Measurements from ENCODE around the gene SERPINE1.

Gene SERPINE1

GRCh38 chr7:101099969-101100781 lies 26.7 kb upstream of the SERPINE1 start (continued):
- TF ChIP-seq ZNF785 (tag by site-specific recombination; IDR thresholded peaks at IDR 0.05), result no peak
- peak; percentile 52; the same call in 1 of the 2 replicates for TF ChIP-seq ZNF394 (tag by site-specific recombination; IDR thresholded peaks at IDR 0.05; ENCODE audit: borderline replicate concordance)
- TF ChIP-seq ZNF19 (tag by site-specific recombination; IDR thresholded peaks at IDR 0.05; ENCODE audit: low read depth), result no peak
- no peak for TF ChIP-seq ZNF626 (tag by site-specific recombination; IDR thresholded peaks at IDR 0.05)
- TF ChIP-seq GLI4 (tag by site-specific recombination; IDR thresholded peaks at IDR 0.05), result no peak
- no peak for TF ChIP-seq ZNF670 (tag by site-specific recombination; IDR thresholded peaks at IDR 0.05; ENCODE audit: low read depth)
- peak; percentile 16; the same call in 1 of the 2 replicates for TF ChIP-seq ZNF792 (tag by site-specific recombination; IDR thresholded peaks at IDR 0.05)
- TF ChIP-seq ZNF747 (tag by site-specific recombination; IDR thresholded peaks at IDR 0.05), result no peak
- TF ChIP-seq ZFP3 (tag by site-specific recombination; IDR thresholded peaks at IDR 0.05; ENCODE audit: low read depth), result no peak
- TF ChIP-seq ZSCAN4 (tag by site-specific recombination; IDR thresholded peaks at IDR 0.05), result no peak
- no peak for TF ChIP-seq GLI2 (tag by site-specific recombination; IDR thresholded peaks at IDR 0.05; ENCODE audit: borderline replicate concordance, low read depth)
- no peak; the same call in 1 of the 2 replicates for TF ChIP-seq ZNF623 (tag by site-specific recombination; IDR thresholded peaks at IDR 0.05)
- peak; percentile 63; the same call in 1 of the 2 replicates for TF ChIP-seq ZNF558 (tag by site-specific recombination; IDR thresholded peaks at IDR 0.05)
- TF ChIP-seq TCF7L2 (IDR thresholded peaks at IDR 0.05; ENCODE audit: borderline replicate concordance, low read depth, low read length), result no peak
- TF ChIP-seq ZFP69B (tag by site-specific recombination; IDR thresholded peaks at IDR 0.05), result no peak; the same call in 1 of the 2 replicates
- peak; percentile 47; the same call in 1 of the 2 replicates for TF ChIP-seq ZIC2 (tag by site-specific recombination; IDR thresholded peaks at IDR 0.05)
- TF ChIP-seq ZNF501 (tag by site-specific recombination; IDR thresholded peaks at IDR 0.05), result 0 out of 2 replicates have a peak, but pooled peaks have one; percentile 52
- TF ChIP-seq PRDM6 (tag by site-specific recombination; IDR thresholded peaks at IDR 0.05), result no peak
- TF ChIP-seq MYNN (tag by site-specific recombination; IDR thresholded peaks at IDR 0.05; ENCODE audit: borderline replicate concordance), result 0 out of 2 replicates have a peak, but pooled peaks have one; percentile 13
- no peak for TF ChIP-seq ZNF114 (tag by site-specific recombination; IDR thresholded peaks at IDR 0.05)
- 0 out of 2 replicates have a peak, but pooled peaks have one; percentile 68 for TF ChIP-seq ZNF24 (tag by site-specific recombination; IDR thresholded peaks at IDR 0.05)
- no peak; the same call in 1 of the 2 replicates for TF ChIP-seq ZBTB10 (tag by site-specific recombination; IDR thresholded peaks at IDR 0.05)
- no peak for TF ChIP-seq ZNF292 (tag by site-specific recombination; IDR thresholded peaks at IDR 0.05; ENCODE audit: borderline replicate concordance, low read depth)
- TF ChIP-seq ZNF16 (tag by site-specific recombination; IDR thresholded peaks at IDR 0.05; ENCODE audit: low read depth), result no peak
- no peak for TF ChIP-seq ZNF561 (tag by site-specific recombination; IDR thresholded peaks at IDR 0.05; ENCODE audit: borderline replicate concordance)
- 0 out of 2 replicates have a peak, but pooled peaks have one; percentile 16 for TF ChIP-seq ZNF223 (tag by site-specific recombination; IDR thresholded peaks at IDR 0.05)
- no peak for TF ChIP-seq ZBTB7A (tag by site-specific recombination; IDR thresholded peaks at IDR 0.05; ENCODE audit: low read depth)
- TF ChIP-seq ZNF10 (tag by site-specific recombination; IDR thresholded peaks at IDR 0.05), result no peak
- TF ChIP-seq REPIN1 (tag by site-specific recombination; IDR thresholded peaks at IDR 0.05; ENCODE audit: low read depth), result no peak
- no peak for TF ChIP-seq ZNF596 (tag by site-specific recombination; IDR thresholded peaks at IDR 0.05)
- peak; percentile 66; the same call in 1 of the 2 replicates for TF ChIP-seq ZBTB21 (tag by site-specific recombination; IDR thresholded peaks at IDR 0.05)
- TF ChIP-seq FEZF1 (tag by site-specific recombination; IDR thresholded peaks at IDR 0.05), result no peak
- TF ChIP-seq KLF1 (tag by site-specific recombination; IDR thresholded peaks at IDR 0.05), result no peak
- TF ChIP-seq ZNF677 (tag by site-specific recombination; IDR thresholded peaks at IDR 0.05), result no peak
- no peak for TF ChIP-seq ZNF830 (tag by site-specific recombination; IDR thresholded peaks at IDR 0.05; ENCODE audit: low read depth)
- no peak for TF ChIP-seq ZNF510 (tag by site-specific recombination; IDR thresholded peaks at IDR 0.05; ENCODE audit: insufficient replicate concordance)

Measured in HEK293 (cell line).